Measurements from ENCODE around the gene ST8SIA5.

ST8SIA5 gene

DNA sequence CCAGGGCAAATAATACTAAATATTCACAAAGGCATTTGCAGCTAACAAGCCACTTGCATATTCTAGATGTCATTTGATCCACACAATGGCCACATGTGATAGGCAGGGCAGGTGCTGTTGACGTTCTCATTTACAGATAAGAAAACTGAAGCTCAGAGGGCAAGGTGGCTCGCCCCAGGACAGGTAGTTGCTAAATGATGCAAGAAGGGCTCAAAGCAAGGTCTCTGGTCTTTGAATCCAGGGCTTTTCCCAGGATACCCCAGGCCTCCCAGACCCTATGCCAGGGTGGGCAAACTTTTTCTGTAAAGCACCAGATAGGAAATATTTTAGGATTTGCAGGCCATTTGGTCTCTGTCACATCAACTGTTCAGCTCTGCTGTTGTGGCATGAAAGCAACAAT lies 135.0 kb downstream of the ST8SIA5 start:
- peaks cover 43% of the 10 kb centered on the region for H3K4me1 Mint-ChIP-seq
- H3K36me3 Mint-ChIP-seq, result no peaks in the 10 kb centered on the region
- H3K4me3 Mint-ChIP-seq, result no peak overlapping the region
- H3K27ac Mint-ChIP-seq, result no peak overlapping the region
- no peaks in the 10 kb centered on the region for H3K27me3 Mint-ChIP-seq
- no peaks in the 10 kb centered on the region for H3K9me3 Mint-ChIP-seq

DNA sequence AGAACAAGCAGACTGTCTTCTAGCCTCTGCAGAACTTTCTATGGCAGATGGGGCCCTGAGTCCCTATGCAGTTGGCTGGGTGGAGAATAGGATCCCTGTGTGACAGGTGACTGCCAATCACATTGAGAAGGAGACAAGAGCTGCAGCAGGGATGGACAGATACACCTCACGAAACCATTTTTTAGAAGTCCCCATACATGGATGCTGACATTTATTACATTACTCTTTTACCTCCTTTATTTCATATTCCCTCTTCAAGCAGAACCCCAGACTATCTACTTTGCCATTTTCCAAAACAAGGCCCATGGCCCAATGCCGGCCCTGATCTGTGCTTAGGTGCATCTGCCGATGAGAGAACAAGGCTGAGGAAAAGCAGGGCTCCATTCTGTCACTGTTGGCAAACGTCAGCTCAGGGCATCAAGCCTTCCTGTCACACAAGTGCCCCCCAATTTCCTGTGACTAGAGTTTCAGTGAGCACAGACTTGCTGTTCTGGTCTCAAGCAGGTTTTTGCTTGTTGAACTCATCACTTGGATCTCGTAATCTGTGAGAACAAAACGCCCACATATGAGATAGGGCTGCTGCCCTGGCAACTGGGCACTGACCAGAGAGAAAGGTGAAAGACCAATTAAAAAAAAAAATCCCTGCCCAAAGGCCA lies 135.6 kb downstream of the ST8SIA5 start:
- H3K36me3 Mint-ChIP-seq, result no peaks in the 10 kb centered on the region
- no peak overlapping the region for H3K27ac Mint-ChIP-seq
- peaks cover 43% of the 10 kb centered on the region for H3K4me1 Mint-ChIP-seq
- no peaks in the 10 kb centered on the region for H3K9me3 Mint-ChIP-seq
- no peaks in the 10 kb centered on the region for H3K27me3 Mint-ChIP-seq
- no peak overlapping the region for H3K4me3 Mint-ChIP-seq

DNA sequence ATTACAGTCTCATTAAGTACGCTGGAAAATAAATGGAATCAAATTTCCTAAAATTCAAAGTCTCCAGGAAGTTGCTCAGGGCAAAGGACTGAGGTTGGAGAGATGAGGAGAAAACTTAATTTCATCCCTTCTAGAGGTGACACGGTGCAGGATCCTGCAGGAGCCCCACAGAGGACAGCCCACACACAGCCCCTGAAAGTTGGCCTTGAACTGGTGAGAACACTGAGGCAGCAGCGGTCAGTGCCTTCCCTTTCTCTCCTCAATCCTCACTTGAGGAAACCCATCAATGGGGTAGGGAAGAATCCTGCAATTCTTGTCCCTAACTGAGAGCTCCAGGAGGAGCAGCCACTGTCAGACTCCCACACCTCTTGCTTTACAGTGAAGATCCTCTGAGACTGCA lies 137.3 kb downstream of the ST8SIA5 start:
- no peaks in the 10 kb centered on the region for H3K36me3 Mint-ChIP-seq
- no peak overlapping the region for H3K4me3 Mint-ChIP-seq
- peaks cover 36% of the 10 kb centered on the region for H3K4me1 Mint-ChIP-seq
- no peak overlapping the region for H3K27ac Mint-ChIP-seq
- H3K27me3 Mint-ChIP-seq, result no peaks in the 10 kb centered on the region
- H3K9me3 Mint-ChIP-seq, result no peaks in the 10 kb centered on the region
